D341Med (cell line): Measurements from ENCODE around the gene PARM1.

Experiments used
- DNase-seq: peaks from one replicate; pipeline ENCODE4 v3.0.0; 2012; ENCODE audit warnings: low spot score

The PARM1 gene, protein sequence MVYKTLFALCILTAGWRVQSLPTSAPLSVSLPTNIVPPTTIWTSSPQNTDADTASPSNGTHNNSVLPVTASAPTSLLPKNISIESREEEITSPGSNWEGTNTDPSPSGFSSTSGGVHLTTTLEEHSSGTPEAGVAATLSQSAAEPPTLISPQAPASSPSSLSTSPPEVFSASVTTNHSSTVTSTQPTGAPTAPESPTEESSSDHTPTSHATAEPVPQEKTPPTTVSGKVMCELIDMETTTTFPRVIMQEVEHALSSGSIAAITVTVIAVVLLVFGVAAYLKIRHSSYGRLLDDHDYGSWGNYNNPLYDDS

GRCh38 chr4:74932832-74933561, at the start of gene PARM1:
TSS of gene PARM1 (plus strand) at chr4:74933116. CDS start at chr4:74933328, 212 bp downstream.
- DNase-seq, result peak; percentile 92

DNA sequence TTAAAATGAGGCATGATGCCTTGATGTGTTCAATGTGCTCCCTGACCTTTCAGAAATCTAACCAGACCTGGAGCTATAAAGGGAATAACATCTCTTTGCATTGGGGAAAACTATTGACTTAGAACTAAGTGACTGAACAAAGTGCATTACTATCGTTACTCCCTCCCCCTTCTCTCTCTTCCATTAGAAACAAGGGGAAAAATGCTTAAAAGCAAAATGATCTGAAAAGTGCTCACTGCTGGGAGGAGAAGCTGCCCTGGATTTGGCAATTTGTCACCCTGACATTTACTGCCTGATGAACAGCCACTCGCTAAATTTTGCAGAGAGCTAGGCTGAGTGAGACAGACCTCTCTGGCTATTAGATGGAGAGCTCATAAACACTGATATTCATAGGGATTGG, 48.6 kb upstream of the PARM1 start:
- DNase-seq, result no peak

DNA sequence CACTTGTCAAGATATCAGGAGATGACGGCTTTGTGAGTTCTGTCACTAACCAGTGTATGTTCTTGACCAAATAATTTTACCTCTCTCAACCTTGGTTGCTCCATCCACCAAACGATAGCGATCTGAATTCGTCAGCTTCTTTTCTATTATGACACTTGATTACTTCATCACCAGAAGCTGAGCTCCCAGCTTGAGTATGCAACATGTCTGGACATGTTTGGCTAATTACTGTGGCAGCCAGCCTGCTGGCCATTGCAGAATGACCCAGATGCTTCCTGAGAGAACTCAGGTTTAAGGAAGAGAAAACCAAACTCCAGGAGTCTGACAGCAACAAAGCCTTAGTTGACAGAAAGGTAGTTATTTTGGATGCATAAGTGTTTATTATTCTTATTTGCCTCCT, 46.4 kb upstream of the PARM1 start:
- DNase-seq, result no peak

- no peak for DNase-seq
Measured at GRCh38 chr4:74890341-74890740, 42.6 kb upstream of the PARM1 start.

- no peak for DNase-seq
Measured at GRCh38 chr4:74891037-74891436, 41.9 kb upstream of the PARM1 start.

- DNase-seq, result no peak
Measured at GRCh38 chr4:74893171-74893570, 39.7 kb upstream of the PARM1 start.

DNA sequence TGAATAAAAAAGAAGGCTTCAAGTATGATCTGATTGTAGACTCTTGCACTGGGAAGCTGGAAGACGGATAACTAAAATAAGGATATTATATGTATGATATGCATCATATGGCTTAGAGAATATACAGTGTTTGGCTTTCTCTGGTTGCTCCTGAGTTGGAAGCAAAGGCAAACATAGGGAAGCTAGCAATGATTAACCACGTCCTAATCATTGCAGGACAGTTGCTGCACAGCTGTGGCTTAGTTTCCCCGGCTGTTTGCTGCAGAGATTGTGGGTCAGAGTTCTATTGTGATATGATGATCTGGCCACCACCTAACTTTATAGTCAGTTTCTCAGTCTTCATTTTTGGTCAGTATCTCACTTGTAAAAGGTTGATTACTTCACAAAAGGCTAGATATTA, 36.3 kb upstream of the PARM1 start:
- DNase-seq, result no peak

GRCh38 chr4:74897386-74897785, 35.5 kb upstream of the PARM1 start:
- no peak for DNase-seq

DNA sequence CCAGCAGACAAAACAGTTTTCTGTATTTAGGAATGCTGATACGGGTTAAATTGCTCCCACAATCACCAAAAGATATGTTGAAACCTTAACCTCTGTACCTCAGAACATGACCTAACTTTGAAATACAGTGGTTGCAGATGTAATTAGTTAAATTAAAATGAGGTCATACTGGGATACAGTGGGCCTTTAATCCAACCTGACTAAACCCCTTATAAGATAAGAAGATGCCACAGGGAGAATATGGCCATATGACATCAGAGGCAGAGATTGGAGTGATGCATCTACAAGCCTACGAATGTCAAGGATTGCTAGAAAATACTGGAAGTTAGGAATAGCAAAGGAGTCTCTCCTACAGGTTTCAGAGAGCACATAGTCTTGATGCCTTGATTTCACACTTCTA, 32.1 kb upstream of the PARM1 start:
- DNase-seq, result no peak

GRCh38 chr4:74904509-74905065, 28.3 kb upstream of the PARM1 start:
- DNase-seq, result no peak

- no peak for DNase-seq
Measured at GRCh38 chr4:74906771-74907170, 26.1 kb upstream of the PARM1 start.

GRCh38 chr4:74919783-74920182, 13.1 kb upstream of the PARM1 start:
- DNase-seq, result no peak

- DNase-seq, result no peak
Measured at GRCh38 chr4:74920704-74921103, 12.2 kb upstream of the PARM1 start.

GRCh38 chr4:74921490-74921889, 11.4 kb upstream of the PARM1 start:
- no peak for DNase-seq

DNA sequence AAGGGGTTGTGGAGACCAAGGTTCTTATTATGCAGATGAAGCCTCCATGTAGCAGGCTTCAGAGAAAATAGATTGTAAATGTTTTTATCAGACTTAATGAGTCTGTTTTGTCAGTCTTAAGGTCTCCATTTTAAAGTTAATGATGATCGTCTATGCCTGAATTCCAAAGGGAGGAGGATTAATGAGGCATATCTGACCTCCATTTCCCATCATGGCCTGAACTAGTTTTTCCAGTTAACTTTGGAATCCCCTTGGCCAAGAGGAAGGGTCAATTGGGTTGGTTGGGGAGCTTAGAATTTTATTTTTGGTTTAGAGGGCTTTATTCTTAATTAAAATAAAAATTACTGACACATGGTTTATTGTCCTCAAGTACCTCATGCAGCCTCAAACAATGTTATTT, 6.9 kb upstream of the PARM1 start:
- DNase-seq, result no peak

DNA sequence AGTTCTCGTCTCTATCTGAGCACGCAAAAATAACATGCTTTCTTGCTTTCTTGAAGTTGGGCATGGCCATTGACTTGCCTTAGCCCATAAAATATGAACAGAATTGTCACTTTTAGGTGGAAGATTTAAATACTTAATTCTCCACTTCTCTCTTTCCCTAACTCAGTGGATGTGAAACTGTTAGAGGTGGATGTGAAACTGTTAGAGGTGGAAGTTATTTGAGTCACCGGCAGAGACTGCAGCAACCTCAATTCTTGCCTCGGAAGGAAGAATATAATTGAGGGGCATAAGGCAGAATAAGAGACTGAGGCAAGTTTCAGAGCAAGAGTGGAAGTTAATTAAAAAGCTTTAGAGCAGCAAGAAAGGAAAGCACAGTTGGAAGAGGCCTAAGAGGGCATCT, 2.8 kb upstream of the PARM1 start:
- no peak for DNase-seq

- DNase-seq, result no peak
Measured at GRCh38 chr4:74931376-74931775, 1.5 kb upstream of the PARM1 start.

DNA sequence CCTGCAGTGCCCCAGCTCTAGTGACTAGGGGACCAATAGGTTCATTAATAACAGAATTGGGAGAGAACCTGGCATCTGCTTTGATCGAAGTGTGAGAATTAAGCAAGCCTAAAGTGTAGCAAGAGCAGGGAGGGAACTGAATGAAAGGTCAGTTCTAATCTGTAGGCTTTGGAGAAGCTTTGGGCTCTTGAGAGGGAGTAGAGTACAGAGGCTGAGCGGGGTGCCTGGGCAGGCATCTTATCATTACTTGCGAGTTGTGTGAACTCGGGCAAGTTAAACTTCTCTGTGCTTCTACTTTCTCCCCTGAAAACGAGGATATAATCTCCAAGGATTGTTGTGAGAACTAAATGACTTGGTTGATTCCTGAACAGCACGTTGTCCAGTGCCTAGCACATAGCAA, 906 bp upstream of the PARM1 start:
- DNase-seq, result no peak

DNA sequence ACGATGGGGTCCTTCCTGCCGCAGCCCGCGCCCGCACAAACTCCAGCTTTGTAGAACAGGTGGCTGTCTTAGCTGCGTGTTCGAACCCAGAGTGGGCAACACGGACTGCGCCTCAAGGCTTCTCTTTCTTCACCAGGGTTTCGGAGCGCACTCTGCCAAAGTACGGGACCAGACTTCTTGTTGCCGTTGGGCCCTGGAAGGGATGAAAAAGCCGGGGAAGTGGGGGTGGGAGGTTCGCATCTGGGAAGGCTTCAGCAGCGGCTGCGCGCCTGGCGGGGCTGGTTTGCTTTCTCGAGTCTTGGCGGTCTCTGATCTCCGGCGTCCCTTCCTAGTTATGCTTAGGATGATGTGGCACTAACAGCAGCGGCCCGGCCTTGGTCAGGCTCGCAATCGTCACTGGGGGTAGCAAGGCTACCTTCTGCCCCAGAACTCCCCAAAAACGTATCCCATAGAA, 673 bp downstream of the PARM1 start:
- DNase-seq, result peak; percentile 35

DNA sequence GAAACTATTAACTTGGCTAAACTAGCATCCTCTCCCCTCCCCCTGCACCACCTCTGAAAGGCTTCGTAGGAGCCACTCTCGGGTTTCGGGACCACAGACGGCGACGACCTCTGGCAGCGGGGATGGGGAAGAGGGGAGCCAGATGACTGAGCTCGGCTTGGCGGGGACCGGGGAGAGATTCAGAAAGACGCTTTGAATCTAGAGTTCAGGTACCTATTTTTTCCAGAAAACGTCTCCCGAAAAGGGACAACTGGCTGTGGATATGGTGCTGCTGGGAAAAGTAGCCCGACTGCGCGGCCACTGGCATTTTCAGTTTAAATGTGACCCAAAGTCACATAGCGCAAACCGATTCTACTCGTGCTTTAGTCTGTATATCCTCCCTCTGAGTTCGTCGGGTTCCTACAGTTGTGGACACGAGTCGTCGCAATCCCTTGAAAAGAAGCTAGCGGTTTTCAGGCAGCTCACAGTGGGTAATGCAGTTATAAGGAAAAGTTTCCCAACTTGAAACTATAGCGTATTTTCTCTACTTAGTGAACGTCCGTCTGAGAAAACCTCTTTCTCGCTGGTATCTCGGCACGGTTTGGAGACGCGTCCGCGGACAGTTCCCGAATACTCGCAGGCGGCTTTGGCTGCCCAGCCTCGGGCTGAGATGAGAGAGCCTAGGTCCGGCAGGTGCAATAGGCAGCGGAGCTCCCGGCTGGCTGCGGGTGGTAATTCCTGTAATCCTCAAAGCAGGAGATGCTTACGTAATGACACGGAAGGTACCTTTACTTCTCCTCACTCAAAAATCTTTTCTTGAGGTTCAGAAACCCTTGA, 1.3 kb downstream of the PARM1 start:
- DNase-seq, result peak; percentile 60

- peak; percentile 30 for DNase-seq
Measured at GRCh38 chr4:74934888-74935287, 2.0 kb downstream of the PARM1 start.

DNA sequence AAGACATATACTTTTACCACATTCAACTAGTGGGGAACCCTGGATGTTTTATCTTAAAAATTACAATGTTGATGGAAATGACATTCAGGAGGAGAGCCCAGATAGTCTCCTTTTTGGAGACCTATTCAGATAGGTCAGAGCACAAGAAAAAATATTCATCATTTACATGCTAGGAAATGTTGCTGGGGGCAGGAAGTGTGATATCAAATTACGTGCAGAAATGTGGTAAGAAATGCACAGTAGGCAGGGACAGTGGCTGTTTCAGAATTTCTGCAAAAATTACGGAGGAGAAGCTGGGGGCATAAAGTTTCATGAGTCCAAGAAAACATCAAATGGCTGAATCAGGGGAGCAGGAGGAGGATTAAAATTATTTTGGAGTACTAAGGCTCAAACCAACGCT, 8.2 kb downstream of the PARM1 start:
- no peak for DNase-seq
